HEK293 (cell line): ENCODE results near the gene PAQR8.
A peak's percentile ranks its signal among the peaks of the same experiment; 100 is the strongest.

Experiments used
- CTCF ChIA-PET: fragments of 350-600 bp; formaldehyde crosslinking; extraction: SDS; loops from one replicate; lab custom pipeline; 2021; ENCODE audit warnings: antibody characterized with exemption; lab: Yijun Ruan, JAX
- POLR2A ChIA-PET: fragments of 300-600 bp; formaldehyde crosslinking; extraction: SDS; loops from one replicate; lab custom pipeline; 2020; ENCODE audit warnings: antibody characterized with exemption, inconsistent platforms; lab: Yijun Ruan, JAX
- H3K27ac ChIP-seq: fragments of 200-500 bp; sonication (Bioruptor generic); 2 replicates; pipeline ENCODE4 v1.5.1; 2014; ENCODE audit warnings: low read depth, low read length, control low read depth, inconsistent platforms; ENCODE audit errors: extremely low read depth
- H3K36me3 ChIP-seq, 2 experiments: fragments of 200-500 bp in 1 of 2; sonication (Bioruptor generic) in 1 of 2; 1 replicate in 1 of 2; 2 replicates in 1 of 2; pipeline ENCODE4 v1.5.1; 2014 to 2017; ENCODE audit warnings: inconsistent platforms in 2 of 2, low read length in 2 of 2; ENCODE audit not compliant: control insufficient read depth in 2 of 2, insufficient read depth in 1 of 2
- H3K4me1 ChIP-seq: fragments of 200-500 bp; sonication (Bioruptor generic); 2 replicates; pipeline ENCODE4 v1.5.1; 2014; ENCODE audit warnings: mild to moderate bottlenecking, low read length, inconsistent platforms; ENCODE audit not compliant: control insufficient read depth, insufficient read depth
- H3K4me3 ChIP-seq: 2 replicates; pipeline ENCODE4 v1.5.1; 2011; ENCODE audit warnings: low read depth, mild to moderate bottlenecking, control low read depth, low read length, moderate library complexity
- H3K9me3 ChIP-seq: fragments of 200-500 bp; sonication (Bioruptor generic); 2 replicates; pipeline ENCODE4 v1.5.1; 2014; ENCODE audit warnings: low read depth, low read length, inconsistent platforms; ENCODE audit not compliant: control insufficient read depth, insufficient read depth
- TCF7L2 ChIP-seq: IDR thresholded peaks from 2 replicates; pipeline ENCODE4 v1.6.1; 2011; ENCODE audit warnings: low read depth, mild to moderate bottlenecking, inconsistent platforms, low read length, moderate library complexity, borderline replicate concordance
- ZBTB7A ChIP-seq: fragments of 450-650 bp; formaldehyde crosslinking; IDR thresholded peaks from 2 replicates; pipeline ENCODE4 v1.5.1; 2016; ENCODE audit warnings: low read depth, missing biosample characterization, missing genetic modification characterization
- ZEB2 ChIP-seq: fragments of 450-650 bp; formaldehyde crosslinking; IDR thresholded peaks from 2 replicates; pipeline ENCODE4 v1.5.1; 2016; ENCODE audit warnings: missing biosample characterization, missing genetic modification characterization
- ZFP3 ChIP-seq: fragments of 450-650 bp; formaldehyde crosslinking; IDR thresholded peaks from 2 replicates; pipeline ENCODE4 v1.5.1; 2016; ENCODE audit warnings: low read depth, missing biosample characterization, missing genetic modification characterization
- ZFP69B ChIP-seq: fragments of 450-650 bp; formaldehyde crosslinking; IDR thresholded peaks from 2 replicates; pipeline ENCODE4 v1.5.1; 2016; ENCODE audit warnings: missing biosample characterization, missing genetic modification characterization
- ZNF133 ChIP-seq: fragments of 450-650 bp; formaldehyde crosslinking; IDR thresholded peaks from 2 replicates; pipeline ENCODE4 v1.5.1; 2016; ENCODE audit warnings: missing biosample characterization, missing genetic modification characterization
- ZNF169 ChIP-seq: fragments of 450-650 bp; formaldehyde crosslinking; IDR thresholded peaks from 2 replicates; pipeline ENCODE4 v1.5.1; 2016; ENCODE audit warnings: missing biosample characterization, missing genetic modification characterization
- ZNF354C ChIP-seq: fragments of 450-650 bp; formaldehyde crosslinking; IDR thresholded peaks from 2 replicates; pipeline ENCODE4 v1.5.1; 2016; ENCODE audit warnings: missing biosample characterization, missing genetic modification characterization, low read depth, borderline replicate concordance
- ZNF555 ChIP-seq: fragments of 450-650 bp; formaldehyde crosslinking; conservative IDR thresholded peaks from 2 replicates; pipeline ENCODE4 v1.5.1; 2017; ENCODE audit warnings: missing biosample characterization, mild to moderate bottlenecking, missing genetic modification characterization, inconsistent platforms
- ZNF707 ChIP-seq: fragments of 450-650 bp; formaldehyde crosslinking; IDR thresholded peaks from 2 replicates; pipeline ENCODE4 v1.5.1; 2016; ENCODE audit warnings: missing biosample characterization, missing genetic modification characterization
- TF ChIP-seq, protein P1 (sequence below): fragments of 450-650 bp; formaldehyde crosslinking; conservative IDR thresholded peaks from 2 replicates; pipeline ENCODE4 v1.5.1; 2016; ENCODE audit warnings: low read depth, missing biosample characterization, missing genetic modification characterization
- TF ChIP-seq, protein P2 (sequence below): fragments of 450-650 bp; formaldehyde crosslinking; IDR thresholded peaks from 2 replicates; pipeline ENCODE4 v1.5.1; 2016; ENCODE audit warnings: missing biosample characterization, missing genetic modification characterization
- TF ChIP-seq, protein P3 (sequence below): sonication (generic); formaldehyde crosslinking; IDR thresholded peaks from 2 replicates; pipeline ENCODE4 v1.8.1; 2022; ENCODE audit warnings: mild to moderate bottlenecking, moderate library complexity, missing genetic modification reagents
- TF ChIP-seq, protein P4 (sequence below): fragments of 450-650 bp; formaldehyde crosslinking; IDR thresholded peaks from 2 replicates; pipeline ENCODE4 v1.5.1; 2017; ENCODE audit warnings: missing biosample characterization, missing genetic modification characterization

The PAQR8 gene

DNA sequence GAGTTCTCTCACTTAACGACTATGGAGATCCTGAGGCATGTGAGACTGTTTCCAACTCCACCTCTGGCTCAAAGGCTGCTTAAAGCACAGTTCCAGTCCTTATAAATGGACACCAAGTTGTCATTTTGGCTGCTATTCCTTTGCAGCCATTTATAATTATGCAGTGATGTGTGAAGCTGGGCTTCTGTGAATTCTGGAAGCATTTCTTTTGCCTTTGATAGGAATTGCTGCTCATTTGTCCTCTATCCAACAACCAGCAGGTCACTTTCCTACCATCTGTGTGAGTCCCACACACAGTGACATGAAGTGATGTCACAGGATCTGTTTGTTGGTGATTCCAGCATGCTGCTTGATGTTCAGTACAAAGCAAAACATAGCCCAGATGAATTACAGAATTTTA is 29.6 kb downstream of the PAQR8 start:
- Histone ChIP-seq H3K27ac (no peak overlapping the region), H3K4me3 (no peak overlapping the region), H3K9me3 (no peaks in the 10 kb centered on the region), H3K36me3 (no peaks in the 10 kb centered on the region), H3K4me1 (peaks cover 5% of the 10 kb centered on the region)
- no peak for TF ChIP-seq ZNF133
- no peak for TF ChIP-seq ZNF555 (tag by site-specific recombination)
- no peak for TF ChIP-seq ZNF169 (tag by site-specific recombination)
- TF ChIP-seq ZEB2 (tag by site-specific recombination), result no peak
- CTCF ChIA-PET, result interaction anchor here (0.5 to 3.3 kb wide), 14 partner anchors 9 to 604 kb away, joined by 3 to 32 read pairs (median 4); partner anchors contain the start of gene MCM3
- POLR2A ChIA-PET, result interaction anchor here (0.5 to 2.2 kb wide), 2 partner anchors 32 to 107 kb away, joined by 5 to 11 read pairs; partner anchors contain the start of gene MCM3

DNA sequence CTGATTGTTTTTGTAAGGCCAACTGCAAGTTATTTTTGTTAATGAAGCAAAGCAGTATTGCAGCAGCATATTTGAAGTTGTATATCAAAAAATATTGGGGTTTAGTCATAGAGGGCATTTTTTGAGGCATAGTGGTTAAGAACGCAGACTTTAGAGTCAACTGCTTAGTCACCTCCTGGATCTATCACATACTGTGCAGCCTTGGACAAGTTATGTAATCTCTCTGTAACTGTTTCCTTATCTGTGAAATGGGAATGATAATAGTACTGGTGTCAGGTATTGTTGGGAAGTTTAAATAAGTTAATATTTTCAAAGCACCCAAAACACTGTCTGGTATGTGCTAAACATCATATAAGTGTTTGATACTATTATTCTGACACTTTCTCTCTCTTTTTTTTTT is 31.0 kb downstream of the PAQR8 start:
- Histone ChIP-seq H3K9me3 (no peaks in the 10 kb centered on the region), H3K36me3 (no peaks in the 10 kb centered on the region), H3K4me3 (no peak overlapping the region), H3K4me1 (peaks cover 5% of the 10 kb centered on the region), H3K27ac (no peak overlapping the region)
- no peak for TF ChIP-seq ZNF707 (tag by site-specific recombination)
- ChIA-PET POLR2A (no interaction called here), CTCF (interaction anchor here (1.0 to 1.3 kb wide), 2 partner anchors 23 to 106 kb away, joined by 5 to 11 read pairs; no protein-coding TSS in a partner anchor)

DNA sequence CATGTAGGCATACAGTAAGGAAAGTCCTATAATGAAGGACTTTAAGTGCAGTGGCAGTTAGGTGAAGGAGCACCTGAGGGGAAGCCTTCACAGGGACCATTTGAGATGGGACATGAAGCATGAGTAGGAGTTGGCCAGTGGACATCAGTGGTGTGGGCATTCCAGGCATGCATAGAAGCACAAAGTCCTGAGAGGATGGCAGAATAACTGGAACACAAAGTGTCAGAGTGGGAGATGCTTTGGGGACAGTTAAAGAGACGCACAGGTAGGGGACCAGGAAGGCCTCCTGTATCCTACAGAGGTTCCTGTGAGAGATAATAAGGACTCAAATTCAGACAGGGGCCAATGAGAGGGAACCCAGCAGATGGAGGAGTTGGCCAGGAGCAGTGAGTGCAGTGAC is 31.8 kb downstream of the PAQR8 start:
- TF ChIP-seq, protein P1, sequence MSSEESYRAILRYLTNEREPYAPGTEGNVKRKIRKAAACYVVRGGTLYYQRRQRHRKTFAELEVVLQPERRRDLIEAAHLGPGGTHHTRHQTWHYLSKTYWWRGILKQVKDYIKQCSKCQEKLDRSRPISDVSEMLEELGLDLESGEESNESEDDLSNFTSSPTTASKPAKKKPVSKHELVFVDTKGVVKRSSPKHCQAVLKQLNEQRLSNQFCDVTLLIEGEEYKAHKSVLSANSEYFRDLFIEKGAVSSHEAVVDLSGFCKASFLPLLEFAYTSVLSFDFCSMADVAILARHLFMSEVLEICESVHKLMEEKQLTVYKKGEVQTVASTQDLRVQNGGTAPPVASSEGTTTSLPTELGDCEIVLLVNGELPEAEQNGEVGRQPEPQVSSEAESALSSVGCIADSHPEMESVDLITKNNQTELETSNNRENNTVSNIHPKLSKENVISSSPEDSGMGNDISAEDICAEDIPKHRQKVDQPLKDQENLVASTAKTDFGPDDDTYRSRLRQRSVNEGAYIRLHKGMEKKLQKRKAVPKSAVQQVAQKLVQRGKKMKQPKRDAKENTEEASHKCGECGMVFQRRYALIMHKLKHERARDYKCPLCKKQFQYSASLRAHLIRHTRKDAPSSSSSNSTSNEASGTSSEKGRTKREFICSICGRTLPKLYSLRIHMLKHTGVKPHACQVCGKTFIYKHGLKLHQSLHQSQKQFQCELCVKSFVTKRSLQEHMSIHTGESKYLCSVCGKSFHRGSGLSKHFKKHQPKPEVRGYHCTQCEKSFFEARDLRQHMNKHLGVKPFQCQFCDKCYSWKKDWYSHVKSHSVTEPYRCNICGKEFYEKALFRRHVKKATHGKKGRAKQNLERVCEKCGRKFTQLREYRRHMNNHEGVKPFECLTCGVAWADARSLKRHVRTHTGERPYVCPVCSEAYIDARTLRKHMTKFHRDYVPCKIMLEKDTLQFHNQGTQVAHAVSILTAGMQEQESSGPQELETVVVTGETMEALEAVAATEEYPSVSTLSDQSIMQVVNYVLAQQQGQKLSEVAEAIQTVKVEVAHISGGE, result peak; percentile 84
- TF ChIP-seq ZFP3 (tag by site-specific recombination), result 0 out of 2 replicates have a peak, but pooled peaks have one; percentile 47
- TF ChIP-seq TCF7L2, result no peak
- H3K36me3 ChIP-seq, result no peaks in the 10 kb centered on the region
- H3K9me3 ChIP-seq, result no peaks in the 10 kb centered on the region
- H3K27ac ChIP-seq, result no peak overlapping the region
- no peak overlapping the region for H3K4me3 ChIP-seq
- CTCF ChIA-PET, result no interaction called here
- POLR2A ChIA-PET, result no interaction called here
- H3K4me1 ChIP-seq, result peaks cover 5% of the 10 kb centered on the region

DNA sequence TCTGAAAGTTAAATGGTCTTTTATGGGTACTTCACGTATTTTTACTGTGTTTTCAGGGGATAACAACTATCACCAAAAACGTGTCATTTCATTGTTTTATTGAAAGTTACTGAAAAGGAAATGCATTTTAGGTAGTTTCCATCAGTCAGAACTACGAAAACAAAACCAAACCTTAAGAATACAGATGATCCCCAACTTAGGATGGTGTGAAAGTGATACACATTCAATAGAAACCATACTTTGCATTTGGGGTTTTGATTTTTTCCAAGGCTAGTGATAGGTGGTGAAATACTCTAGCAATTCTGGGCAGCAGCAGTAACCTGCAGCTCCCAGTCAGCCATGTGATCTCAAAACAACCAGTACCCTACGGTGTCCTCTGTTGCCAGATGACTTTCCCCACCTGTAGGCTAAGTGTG is 32.3 kb downstream of the PAQR8 start:
- no peaks in the 10 kb centered on the region for H3K36me3 ChIP-seq
- ChIA-PET POLR2A (no interaction called here), CTCF (interaction anchor here (9.4 kb wide), 1 partner anchor 108 kb away, joined by 202 read pairs; the partner anchor contains the start of gene MCM3)
- no peak overlapping the region for H3K4me3 ChIP-seq
- no peak overlapping the region for H3K27ac ChIP-seq
- H3K4me1 ChIP-seq, result peaks cover 5% of the 10 kb centered on the region
- H3K9me3 ChIP-seq, result no peaks in the 10 kb centered on the region
- TF ChIP-seq ZBTB7A (no peak), ZFP69B (tag by site-specific recombination) (no peak), ZNF354C (tag by site-specific recombination) (no peak)
- TF ChIP-seq, protein P2, sequence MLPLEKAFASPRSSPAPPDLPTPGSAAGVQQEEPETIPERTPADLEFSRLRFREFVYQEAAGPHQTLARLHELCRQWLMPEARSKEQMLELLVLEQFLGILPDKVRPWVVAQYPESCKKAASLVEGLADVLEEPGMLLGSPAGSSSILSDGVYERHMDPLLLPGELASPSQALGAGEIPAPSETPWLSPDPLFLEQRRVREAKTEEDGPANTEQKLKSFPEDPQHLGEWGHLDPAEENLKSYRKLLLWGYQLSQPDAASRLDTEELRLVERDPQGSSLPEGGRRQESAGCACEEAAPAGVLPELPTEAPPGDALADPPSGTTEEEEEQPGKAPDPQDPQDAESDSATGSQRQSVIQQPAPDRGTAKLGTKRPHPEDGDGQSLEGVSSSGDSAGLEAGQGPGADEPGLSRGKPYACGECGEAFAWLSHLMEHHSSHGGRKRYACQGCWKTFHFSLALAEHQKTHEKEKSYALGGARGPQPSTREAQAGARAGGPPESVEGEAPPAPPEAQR (tag by site-specific recombination), result no peak
- TF ChIP-seq, protein P3, sequence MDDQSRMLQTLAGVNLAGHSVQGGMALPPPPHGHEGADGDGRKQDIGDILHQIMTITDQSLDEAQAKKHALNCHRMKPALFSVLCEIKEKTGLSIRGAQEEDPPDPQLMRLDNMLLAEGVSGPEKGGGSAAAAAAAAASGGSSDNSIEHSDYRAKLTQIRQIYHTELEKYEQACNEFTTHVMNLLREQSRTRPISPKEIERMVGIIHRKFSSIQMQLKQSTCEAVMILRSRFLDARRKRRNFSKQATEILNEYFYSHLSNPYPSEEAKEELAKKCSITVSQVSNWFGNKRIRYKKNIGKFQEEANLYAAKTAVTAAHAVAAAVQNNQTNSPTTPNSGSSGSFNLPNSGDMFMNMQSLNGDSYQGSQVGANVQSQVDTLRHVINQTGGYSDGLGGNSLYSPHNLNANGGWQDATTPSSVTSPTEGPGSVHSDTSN (CRISPR knock-in tag), result no peak
- TF ChIP-seq, protein P4, sequence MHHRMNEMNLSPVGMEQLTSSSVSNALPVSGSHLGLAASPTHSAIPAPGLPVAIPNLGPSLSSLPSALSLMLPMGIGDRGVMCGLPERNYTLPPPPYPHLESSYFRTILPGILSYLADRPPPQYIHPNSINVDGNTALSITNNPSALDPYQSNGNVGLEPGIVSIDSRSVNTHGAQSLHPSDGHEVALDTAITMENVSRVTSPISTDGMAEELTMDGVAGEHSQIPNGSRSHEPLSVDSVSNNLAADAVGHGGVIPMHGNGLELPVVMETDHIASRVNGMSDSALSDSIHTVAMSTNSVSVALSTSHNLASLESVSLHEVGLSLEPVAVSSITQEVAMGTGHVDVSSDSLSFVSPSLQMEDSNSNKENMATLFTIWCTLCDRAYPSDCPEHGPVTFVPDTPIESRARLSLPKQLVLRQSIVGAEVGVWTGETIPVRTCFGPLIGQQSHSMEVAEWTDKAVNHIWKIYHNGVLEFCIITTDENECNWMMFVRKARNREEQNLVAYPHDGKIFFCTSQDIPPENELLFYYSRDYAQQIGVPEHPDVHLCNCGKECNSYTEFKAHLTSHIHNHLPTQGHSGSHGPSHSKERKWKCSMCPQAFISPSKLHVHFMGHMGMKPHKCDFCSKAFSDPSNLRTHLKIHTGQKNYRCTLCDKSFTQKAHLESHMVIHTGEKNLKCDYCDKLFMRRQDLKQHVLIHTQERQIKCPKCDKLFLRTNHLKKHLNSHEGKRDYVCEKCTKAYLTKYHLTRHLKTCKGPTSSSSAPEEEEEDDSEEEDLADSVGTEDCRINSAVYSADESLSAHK (tag by site-specific recombination), result no peak
